Panc1 (cell line): ENCODE data around the gene ENTHD1. TPM values are rescaled to one million over a fixed set of nuclear protein-coding genes. Genes with fewer than 3 reads are reported as not detected.

Source experiments
- ATAC-seq: fragments of 200-7000 bp; cut with Tn5 transposase; 2 replicates; pipeline ENCODE4 v1.9.1; 2020; ENCODE audit warnings: mild to moderate bottlenecking, moderate library complexity
- BruUV-seq: library from RNA; stranded (reverse); fragments of 400-500 nt; replicated peaks from 2 replicates; lab custom pipeline; 2021; lab: Mats Ljungman, UMichigan
- CTCF ChIA-PET: fragments of 300-600 bp; sonication (Branson Sonifier 250); formaldehyde crosslinking; loops from one replicate; lab custom pipeline; 2022; ENCODE audit warnings: antibody characterized with exemption; lab: Charles Lee
- POLR2A ChIA-PET: fragments of 300-600 bp; sonication (Branson Sonifier 250); formaldehyde crosslinking; loops from one replicate; lab custom pipeline; 2022; ENCODE audit warnings: antibody characterized with exemption; lab: Charles Lee
- DNase-seq: peaks from one replicate; pipeline ENCODE4 v3.0.0-alpha.2; 2010; ENCODE audit warnings: low read depth, low spot score
- H3K27ac ChIP-seq: 2 replicates; pipeline ENCODE4 v1.5.1; 2011; ENCODE audit warnings: mild to moderate bottlenecking, low read length, inconsistent platforms
- H3K27me3 ChIP-seq: fragments of 200-500 bp; sonication (Bioruptor generic); 2 replicates; pipeline ENCODE4 v1.6.0; 2014; ENCODE audit warnings: low read length, inconsistent platforms; ENCODE audit not compliant: control insufficient read depth, insufficient read depth
- H3K36me3 ChIP-seq: fragments of 200-500 bp; sonication (Bioruptor generic); 2 replicates; pipeline ENCODE4 v1.5.1; 2014; ENCODE audit warnings: inconsistent platforms, mild to moderate bottlenecking, low read length, moderate library complexity; ENCODE audit not compliant: control insufficient read depth, insufficient read depth
- H3K4me1 ChIP-seq: 2 replicates; pipeline ENCODE4 v1.5.1; 2011; ENCODE audit warnings: inconsistent platforms, mild to moderate bottlenecking, low read length, moderate library complexity; ENCODE audit not compliant: control insufficient read depth, insufficient read depth
- H3K4me3 ChIP-seq, 2 experiments: 2 replicates each; pipeline ENCODE4 v1.5.1; 2011 to 2012; ENCODE audit warnings: low read depth in 2 of 2, low read length in 2 of 2, mild to moderate bottlenecking in 2 of 2, inconsistent platforms in 1 of 2, moderate library complexity in 1 of 2
- H3K9me3 ChIP-seq: fragments of 200-500 bp; sonication (Bioruptor generic); 2 replicates; pipeline ENCODE4 v1.5.1; 2014; ENCODE audit warnings: low read depth, mild to moderate bottlenecking, inconsistent platforms, low read length, moderate library complexity; ENCODE audit not compliant: control insufficient read depth, insufficient read depth
- POLR2AphosphoS5 ChIP-seq: IDR thresholded peaks from 2 replicates; pipeline ENCODE4 v1.6.1; 2012; ENCODE audit warnings: mild to moderate bottlenecking, low read depth, low read length, moderate library complexity
- SIN3A ChIP-seq: IDR thresholded peaks from 2 replicates; pipeline ENCODE4 v1.6.1; 2012; ENCODE audit warnings: low read depth, mild to moderate bottlenecking, low read length, moderate library complexity, borderline replicate concordance; ENCODE audit not compliant: insufficient read depth
- TCF7L2 ChIP-seq: IDR thresholded peaks from 2 replicates; pipeline ENCODE4 v1.6.1; 2011; ENCODE audit warnings: mild to moderate bottlenecking, low read depth, low read length, inconsistent platforms
- in situ Hi-C: cut with HindIII; loops from 2 replicates; pipeline ENCODE4 v1.10.0; 2016; ENCODE audit warnings: low sequenced_read_pairs, low pct_unique_long_range_greater_than_20kb
- intact Hi-C: fragments of 100-400 bp; cut with micrococcal nuclease; formaldehyde crosslinking; loops from one replicate; pipeline ENCODE4 v1.10.0; 2022; ENCODE audit not compliant: unreplicated experiment
- total RNA-seq: library from RNA; stranded (reverse); gene quantifications from one replicate; pipeline ENCODE4 v1.2.1, GENCODE V29; 2021; ENCODE audit not compliant: unreplicated experiment
- TF ChIP-seq, protein P1 (sequence below): fragments of 450-650 bp; IDR thresholded peaks from 2 replicates; pipeline ENCODE4 v1.5.1; 2017; ENCODE audit warnings: mild to moderate bottlenecking
- TF ChIP-seq, protein P2 (sequence below), 2 experiments: IDR thresholded peaks; 2 replicates each; pipeline ENCODE4 v1.6.1; 2011 to 2012; ENCODE audit warnings: low read depth in 2 of 2, control low read depth in 1 of 2, low read length in 1 of 2, mild to moderate bottlenecking in 1 of 2, moderate library complexity in 1 of 2; ENCODE audit not compliant: insufficient read depth in 1 of 2

ENTHD1 gene
- total RNA-seq, 1 experiment from 2014 or later = not detected

DNA sequence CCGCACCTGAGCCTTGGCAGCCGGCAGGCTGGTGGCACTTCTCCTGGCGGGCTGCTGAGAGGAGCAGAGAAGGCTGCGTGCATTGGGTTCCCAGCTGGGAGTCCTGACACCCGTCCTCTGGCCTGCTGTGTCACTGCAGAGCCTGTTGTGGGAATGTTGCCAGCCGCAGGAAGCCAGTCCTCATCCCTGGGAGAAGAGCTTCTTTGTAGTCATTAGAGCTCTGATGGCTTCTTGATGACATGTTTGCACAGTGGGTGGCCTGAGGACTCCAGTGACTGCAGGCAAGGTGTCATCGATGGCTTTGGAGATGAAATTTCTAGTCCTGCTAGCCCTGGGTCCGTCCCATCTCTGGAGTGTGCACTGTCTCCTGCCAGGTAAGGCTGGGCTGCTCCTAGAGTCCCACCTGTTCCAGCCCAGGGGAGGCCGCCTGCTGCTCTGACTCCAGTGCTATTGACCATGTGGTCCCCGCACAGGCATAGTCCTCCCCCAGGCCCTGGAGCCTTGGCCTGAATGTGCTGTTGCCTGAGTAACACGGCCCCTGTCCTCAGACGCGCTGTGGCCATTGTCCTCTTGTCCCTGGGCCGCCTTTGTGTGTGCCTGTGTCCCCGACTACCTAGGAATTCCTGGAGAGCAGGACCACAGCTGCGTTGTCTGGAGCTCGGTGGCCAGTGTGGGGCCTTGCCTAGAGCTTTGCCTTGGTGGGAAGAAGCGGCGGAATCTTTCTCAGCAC lies 193.8 kb downstream of the ENTHD1 start:
- Histone ChIP-seq H3K4me1 (no peaks in the 10 kb centered on the region), H3K27me3 (no peaks in the 10 kb centered on the region), H3K27ac (no peak overlapping the region), H3K9me3 (no peaks in the 10 kb centered on the region), H3K4me3 (no peak overlapping the region), H3K36me3 (no peaks in the 10 kb centered on the region)
- in situ Hi-C loops = no loop called here
- DNase-seq (no peak), ATAC-seq (no peak)
- TF ChIP-seq POLR2AphosphoS5 (no peak), SIN3A (no peak), TCF7L2 (no peak)
- TF ChIP-seq, protein P1, sequence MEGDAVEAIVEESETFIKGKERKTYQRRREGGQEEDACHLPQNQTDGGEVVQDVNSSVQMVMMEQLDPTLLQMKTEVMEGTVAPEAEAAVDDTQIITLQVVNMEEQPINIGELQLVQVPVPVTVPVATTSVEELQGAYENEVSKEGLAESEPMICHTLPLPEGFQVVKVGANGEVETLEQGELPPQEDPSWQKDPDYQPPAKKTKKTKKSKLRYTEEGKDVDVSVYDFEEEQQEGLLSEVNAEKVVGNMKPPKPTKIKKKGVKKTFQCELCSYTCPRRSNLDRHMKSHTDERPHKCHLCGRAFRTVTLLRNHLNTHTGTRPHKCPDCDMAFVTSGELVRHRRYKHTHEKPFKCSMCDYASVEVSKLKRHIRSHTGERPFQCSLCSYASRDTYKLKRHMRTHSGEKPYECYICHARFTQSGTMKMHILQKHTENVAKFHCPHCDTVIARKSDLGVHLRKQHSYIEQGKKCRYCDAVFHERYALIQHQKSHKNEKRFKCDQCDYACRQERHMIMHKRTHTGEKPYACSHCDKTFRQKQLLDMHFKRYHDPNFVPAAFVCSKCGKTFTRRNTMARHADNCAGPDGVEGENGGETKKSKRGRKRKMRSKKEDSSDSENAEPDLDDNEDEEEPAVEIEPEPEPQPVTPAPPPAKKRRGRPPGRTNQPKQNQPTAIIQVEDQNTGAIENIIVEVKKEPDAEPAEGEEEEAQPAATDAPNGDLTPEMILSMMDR = no peak
- TF ChIP-seq, protein P2, sequence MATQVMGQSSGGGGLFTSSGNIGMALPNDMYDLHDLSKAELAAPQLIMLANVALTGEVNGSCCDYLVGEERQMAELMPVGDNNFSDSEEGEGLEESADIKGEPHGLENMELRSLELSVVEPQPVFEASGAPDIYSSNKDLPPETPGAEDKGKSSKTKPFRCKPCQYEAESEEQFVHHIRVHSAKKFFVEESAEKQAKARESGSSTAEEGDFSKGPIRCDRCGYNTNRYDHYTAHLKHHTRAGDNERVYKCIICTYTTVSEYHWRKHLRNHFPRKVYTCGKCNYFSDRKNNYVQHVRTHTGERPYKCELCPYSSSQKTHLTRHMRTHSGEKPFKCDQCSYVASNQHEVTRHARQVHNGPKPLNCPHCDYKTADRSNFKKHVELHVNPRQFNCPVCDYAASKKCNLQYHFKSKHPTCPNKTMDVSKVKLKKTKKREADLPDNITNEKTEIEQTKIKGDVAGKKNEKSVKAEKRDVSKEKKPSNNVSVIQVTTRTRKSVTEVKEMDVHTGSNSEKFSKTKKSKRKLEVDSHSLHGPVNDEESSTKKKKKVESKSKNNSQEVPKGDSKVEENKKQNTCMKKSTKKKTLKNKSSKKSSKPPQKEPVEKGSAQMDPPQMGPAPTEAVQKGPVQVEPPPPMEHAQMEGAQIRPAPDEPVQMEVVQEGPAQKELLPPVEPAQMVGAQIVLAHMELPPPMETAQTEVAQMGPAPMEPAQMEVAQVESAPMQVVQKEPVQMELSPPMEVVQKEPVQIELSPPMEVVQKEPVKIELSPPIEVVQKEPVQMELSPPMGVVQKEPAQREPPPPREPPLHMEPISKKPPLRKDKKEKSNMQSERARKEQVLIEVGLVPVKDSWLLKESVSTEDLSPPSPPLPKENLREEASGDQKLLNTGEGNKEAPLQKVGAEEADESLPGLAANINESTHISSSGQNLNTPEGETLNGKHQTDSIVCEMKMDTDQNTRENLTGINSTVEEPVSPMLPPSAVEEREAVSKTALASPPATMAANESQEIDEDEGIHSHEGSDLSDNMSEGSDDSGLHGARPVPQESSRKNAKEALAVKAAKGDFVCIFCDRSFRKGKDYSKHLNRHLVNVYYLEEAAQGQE (IDR thresholded peaks at IDR 0.05; ENCODE audit: insufficient read depth in 1 of 2, low read depth in 2 of 2, low read length in 1 of 2) = no peak
- no TSS peak for BruUV-seq
- ChIA-PET POLR2A (no interaction called here), CTCF (no interaction called here)
- intact Hi-C loops = no loop called here

DNA sequence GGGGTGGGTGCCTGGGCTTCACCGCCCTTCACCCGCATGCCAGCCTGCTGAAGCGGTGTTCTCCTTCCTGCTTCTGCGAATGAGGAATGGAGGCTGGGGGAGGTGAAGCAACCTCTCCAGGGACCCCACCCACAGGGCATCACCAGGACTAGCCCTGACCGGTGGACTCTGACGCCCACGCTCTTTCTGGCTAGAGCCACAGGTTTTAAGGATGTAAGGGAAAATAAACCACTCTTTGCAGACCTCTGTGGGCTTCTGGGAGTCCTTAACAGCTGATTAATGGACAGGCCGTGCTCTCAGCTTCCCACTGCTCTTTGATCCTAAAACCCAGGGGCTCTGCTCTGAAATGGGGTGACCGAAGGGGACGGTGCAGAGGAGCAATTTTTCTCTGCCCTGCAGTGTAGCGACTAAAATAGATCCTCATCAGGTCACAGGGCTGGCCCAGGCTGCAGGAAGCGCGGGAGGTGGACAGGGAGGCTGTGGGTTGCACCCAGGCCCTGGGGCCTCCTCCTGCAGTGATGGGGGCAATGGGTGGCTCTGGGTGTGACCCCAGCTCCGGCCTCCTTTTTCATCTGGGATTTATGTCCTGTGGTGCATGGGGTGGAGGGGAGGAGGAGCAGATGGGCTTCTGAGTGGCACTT lies 195.7 kb downstream of the ENTHD1 start:
- POLR2A ChIA-PET = no interaction called here

More for the DNA sequence above, 195.7 kb downstream of the ENTHD1 start:
- H3K4me1 ChIP-seq = no peaks in the 10 kb centered on the region
- BruUV-seq = no TSS peak
- DNase-seq (no peak), ATAC-seq (no peak)
- H3K27ac ChIP-seq = no peak overlapping the region
- H3K27me3 ChIP-seq = no peaks in the 10 kb centered on the region
- no peak overlapping the region for H3K4me3 ChIP-seq
- no peaks in the 10 kb centered on the region for H3K36me3 ChIP-seq
- CTCF ChIA-PET = interaction anchor here (0.7 kb wide), 1 partner anchor 8 kb away, joined by 3 read pairs; no protein-coding TSS in a partner anchor
- no peaks in the 10 kb centered on the region for H3K9me3 ChIP-seq
- intact Hi-C loops = no loop called here
- in situ Hi-C loops = no loop called here
- TF ChIP-seq TCF7L2 (no peak), SIN3A (no peak), POLR2AphosphoS5 (no peak)
- TF ChIP-seq, protein P1 = no peak
- TF ChIP-seq, protein P2 (IDR thresholded peaks at IDR 0.05; ENCODE audit: insufficient read depth in 1 of 2, low read depth in 2 of 2, low read length in 1 of 2) = no peak
